Prostate gland (tissue), 2 donors: Measurements from ENCODE around the gene CTNNA1.

Source experiments
- POLR2A ChIP-seq: fragments of 450-650 bp; IDR thresholded peaks from one replicate; pipeline ENCODE4 v1.6.1; 2016; ENCODE audit warnings: antibody characterized with exemption, mild to moderate bottlenecking
- TF ChIP-seq, protein P1 (sequence below), 4 experiments: fragments of 200-600 bp in 2 of 4; fragments of 450-650 bp in 2 of 4; sonication (generic) in 2 of 4; IDR thresholded peaks; 1 replicate in 3 of 4; 2 replicates in 1 of 4; pipeline ENCODE4 v1.5.1; 2016 to 2019; ENCODE audit warnings: antibody characterized with exemption in 4 of 4, mild to moderate bottlenecking in 2 of 4, moderate library complexity in 2 of 4

GRCh38 chr5:138937392-138938387, 184.5 kb downstream of the CTNNA1 start:
- TF ChIP-seq, protein P1, sequence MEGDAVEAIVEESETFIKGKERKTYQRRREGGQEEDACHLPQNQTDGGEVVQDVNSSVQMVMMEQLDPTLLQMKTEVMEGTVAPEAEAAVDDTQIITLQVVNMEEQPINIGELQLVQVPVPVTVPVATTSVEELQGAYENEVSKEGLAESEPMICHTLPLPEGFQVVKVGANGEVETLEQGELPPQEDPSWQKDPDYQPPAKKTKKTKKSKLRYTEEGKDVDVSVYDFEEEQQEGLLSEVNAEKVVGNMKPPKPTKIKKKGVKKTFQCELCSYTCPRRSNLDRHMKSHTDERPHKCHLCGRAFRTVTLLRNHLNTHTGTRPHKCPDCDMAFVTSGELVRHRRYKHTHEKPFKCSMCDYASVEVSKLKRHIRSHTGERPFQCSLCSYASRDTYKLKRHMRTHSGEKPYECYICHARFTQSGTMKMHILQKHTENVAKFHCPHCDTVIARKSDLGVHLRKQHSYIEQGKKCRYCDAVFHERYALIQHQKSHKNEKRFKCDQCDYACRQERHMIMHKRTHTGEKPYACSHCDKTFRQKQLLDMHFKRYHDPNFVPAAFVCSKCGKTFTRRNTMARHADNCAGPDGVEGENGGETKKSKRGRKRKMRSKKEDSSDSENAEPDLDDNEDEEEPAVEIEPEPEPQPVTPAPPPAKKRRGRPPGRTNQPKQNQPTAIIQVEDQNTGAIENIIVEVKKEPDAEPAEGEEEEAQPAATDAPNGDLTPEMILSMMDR (IDR thresholded peaks at IDR 0.05) = no peak
- TF ChIP-seq POLR2A = no peak
